Spinal cord (tissue), 10 donors: ENCODE data around the gene KIRREL1. TPM values are rescaled to one million over a fixed set of nuclear protein-coding genes. Genes with fewer than 3 reads are reported as not detected.
A peak's percentile ranks its signal among the peaks of the same experiment; 100 is the strongest.

ENCODE experiments used
- DNase-seq, 6 donors: peaks; one replicate each; pipeline versions ENCODE4 v3.0.0 to v3.0.0-alpha.2; 2013 to 2015; ENCODE audit warnings: low spot score in 6 of 6, low read depth in 4 of 6
- H3K27ac ChIP-seq: one replicate; pipeline ENCODE4 v1.5.1; 2013; ENCODE audit warnings: low read depth, low read length, control low read depth
- H3K27me3 ChIP-seq: one replicate; pipeline ENCODE4 v1.6.1; 2013; ENCODE audit warnings: low read length; ENCODE audit not compliant: control insufficient read depth, insufficient read depth
- H3K36me3 ChIP-seq: one replicate; pipeline ENCODE4 v1.6.1; 2013; ENCODE audit warnings: low read length; ENCODE audit not compliant: control insufficient read depth, insufficient read depth
- H3K4me1 ChIP-seq: one replicate; pipeline ENCODE4 v1.6.1; 2013; ENCODE audit warnings: low read length; ENCODE audit not compliant: control insufficient read depth, insufficient read depth
- H3K4me3 ChIP-seq: one replicate; pipeline ENCODE4 v1.5.1; 2013; ENCODE audit warnings: low read depth, low read length, control low read depth
- H3K9me3 ChIP-seq: one replicate; pipeline ENCODE4 v1.6.1; 2013; ENCODE audit warnings: low read length; ENCODE audit not compliant: control insufficient read depth, insufficient read depth
- WGBS: methylation state at CpG from one replicate; pipeline ENCODE4 v1.1.5; 2013; ENCODE audit warnings: missing lambda C conversion rate; ENCODE audit not compliant: insufficient coverage; 5-methylcytosine and 5-hydroxymethylcytosine counted together
- long read RNA-seq, 4 donors: transcript quantifications; one replicate each; lab custom pipeline, GENCODE V29; 2026
- polyA plus RNA-seq, 2 donors: library from polyadenylated mRNA; unstranded; fragments of 120-200 nt; gene quantifications; one replicate each; pipeline ENCODE4 v1.2.1, GENCODE V29; 2013; ENCODE audit not compliant: insufficient read length in 2 of 2
- total RNA-seq, 2 donors: library from RNA; depleted of rRNA in 1 of 2; stranded (reverse); fragments of 120-200 nt in 1 of 2; fragments of >200 nt in 1 of 2; gene quantifications; one replicate each; pipeline versions ENCODE4 v1.2.3 to v1.2.4, GENCODE V29; 2013 to 2014
- donor health status: healthy.

Gene KIRREL1
- total RNA-seq (10 to 100 TPM; 29.0 to 40.2 TPM), polyA plus RNA-seq (10 to 100 TPM; 21.6 to 29.4 TPM)
- long read RNA-seq, donor 1, partial matches to known transcripts: 12 of 12 reads
- long read RNA-seq, donor 1, other reads (novel, unspliced or antisense): 0 of 12 reads
- long read RNA-seq, donor 2, partial matches to known transcripts: 0 of 1 reads
- long read RNA-seq, donor 2, other reads (novel, unspliced or antisense): 0 of 1 reads
- long read RNA-seq, donor 3: 0 reads
- long read RNA-seq, donor 4, partial matches to known transcripts: 8 of 10 reads
- long read RNA-seq, donor 4, other reads (novel, unspliced or antisense): 0 of 10 reads

DNA sequence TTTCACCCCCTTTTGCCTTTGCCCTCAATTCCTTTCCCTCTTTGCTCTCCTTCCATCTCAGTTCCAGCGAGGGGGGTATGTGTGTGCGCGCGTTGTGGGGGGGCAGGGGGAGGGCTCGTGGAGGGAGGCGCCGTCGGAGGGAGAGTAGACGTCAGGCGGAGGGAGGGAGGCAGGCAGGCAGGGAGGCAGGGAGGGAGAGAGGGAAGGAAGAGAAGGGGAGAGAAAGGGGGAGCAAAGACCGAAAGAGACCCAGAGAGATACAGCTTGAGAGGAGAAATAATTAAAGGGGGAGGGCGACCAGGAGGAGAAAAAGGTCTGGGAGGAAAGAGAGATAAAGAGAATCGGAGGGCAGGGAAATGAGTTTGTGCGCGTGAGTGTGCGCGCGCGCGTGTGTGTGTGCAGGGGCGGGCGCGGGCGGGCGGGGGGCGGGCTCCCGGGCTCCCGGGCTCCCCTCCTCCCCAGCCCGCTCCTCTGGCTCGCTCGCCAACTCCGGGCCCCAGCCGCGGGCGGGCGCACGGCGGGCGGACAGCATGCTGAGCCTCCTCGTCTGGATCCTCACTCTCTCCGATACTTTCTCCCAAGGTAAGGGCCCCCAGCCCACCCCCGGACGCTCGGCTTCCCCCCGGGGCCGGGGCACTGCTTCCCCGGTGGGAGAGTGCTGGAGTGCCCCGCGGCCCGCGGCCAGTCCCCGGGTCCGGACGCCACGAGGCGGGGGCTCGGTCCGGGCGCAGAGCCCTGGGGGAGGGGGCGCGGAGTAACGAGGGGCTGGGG, at the start of gene KIRREL1:
Gene KIRREL1 (plus strand): TSS at position 499 of the 771 bp plus-strand sequence. CDS start 32 bp downstream, at position 531.
- Histone ChIP-seq H3K36me3 (no peaks in the 10 kb centered on the region), H3K4me3 (peak within 1 kb of the TSS; percentile 85), H3K27me3 (no peaks in the 10 kb centered on the region), H3K9me3 (no peaks in the 10 kb centered on the region), H3K27ac (peak within 1 kb of the TSS; percentile 92), H3K4me1 (peaks cover 46% of the 10 kb centered on the region)
- WGBS: 0% methylated on average over 56 of the region's 62 CpGs
- peak in 2 of 6 donors; percentile 90 to 91 for DNase-seq

DNA sequence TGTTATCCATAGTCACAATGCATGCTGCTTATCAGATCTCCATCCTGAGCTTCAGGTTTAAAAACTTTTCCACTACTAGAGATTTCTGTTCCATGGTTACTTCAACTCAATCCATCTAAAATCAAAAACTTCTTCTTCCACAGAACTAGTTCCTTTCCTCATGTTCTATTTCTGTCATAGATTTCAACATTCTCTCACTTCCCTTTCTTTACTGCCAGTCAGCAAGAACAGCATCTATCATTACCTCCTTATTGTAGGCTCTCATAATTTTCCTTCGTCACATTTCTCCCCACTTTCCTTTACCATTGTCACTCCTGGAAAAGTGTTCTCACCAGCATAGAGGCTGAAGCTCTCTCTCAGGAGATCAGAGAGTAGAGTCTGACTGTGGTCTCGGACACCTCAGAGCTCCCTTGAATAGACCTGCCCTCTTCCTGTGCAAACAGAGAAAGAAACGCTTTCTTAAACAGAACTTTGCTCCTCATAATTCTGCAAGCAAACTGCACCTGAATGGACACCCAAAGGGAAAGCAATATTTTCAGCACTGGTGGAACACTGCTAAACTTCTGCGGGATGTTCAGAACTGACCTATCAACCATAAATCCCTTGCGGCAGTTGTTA, 48.7 kb upstream of the KIRREL1 start:
- Histone ChIP-seq H3K9me3 (no peaks in the 10 kb centered on the region), H3K27me3 (no peaks in the 10 kb centered on the region), H3K4me1 (no peaks in the 10 kb centered on the region), H3K27ac (no peak overlapping the region), H3K4me3 (no peak overlapping the region), H3K36me3 (no peaks in the 10 kb centered on the region)
- DNase-seq: no peak
- 65% methylated on average over 2 of the region's 5 CpGs for WGBS

DNA sequence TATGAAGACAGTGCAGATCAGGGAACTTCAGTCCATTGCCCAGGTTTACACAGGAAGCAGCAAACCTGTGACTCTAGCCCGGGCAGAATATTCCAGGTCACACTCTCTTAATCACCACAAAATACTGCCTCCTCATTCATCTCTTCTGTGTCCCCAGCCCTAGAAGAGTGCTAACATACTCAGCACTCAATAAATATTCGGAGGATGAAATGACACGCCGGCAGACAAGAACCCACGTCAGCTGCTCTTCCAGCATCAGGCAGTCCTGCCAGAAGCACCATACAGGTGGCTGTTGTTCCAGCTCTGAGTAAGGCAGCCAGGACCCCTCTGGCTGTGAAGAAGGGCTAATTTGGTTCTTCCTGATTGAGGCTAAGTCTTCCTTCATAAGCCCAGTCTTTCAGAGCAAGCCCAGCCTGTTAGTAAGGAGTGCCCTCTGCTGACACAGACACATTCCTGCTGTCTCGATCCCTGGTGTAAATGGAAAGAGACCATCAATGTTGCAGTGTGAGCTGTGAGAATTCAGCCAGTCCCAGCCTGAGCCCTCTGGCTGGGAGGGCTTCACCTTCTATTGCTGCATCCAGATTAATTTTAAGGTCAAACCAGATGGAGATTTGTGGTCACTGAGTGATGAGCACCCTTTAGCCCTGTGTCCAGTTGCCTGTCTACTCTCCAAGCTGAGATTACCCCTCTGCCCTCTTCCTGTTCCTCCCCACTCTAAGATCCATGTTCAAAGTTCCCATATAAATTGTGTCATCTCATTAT, 45.0 kb upstream of the KIRREL1 start:
- no peaks in the 10 kb centered on the region for H3K4me1 ChIP-seq
- DNase-seq: peak in 3 of 6 donors; percentile 31 to 86 (median 83)
- WGBS: 50% methylated on average over 6 of the region's 6 CpGs
- H3K36me3 ChIP-seq: no peaks in the 10 kb centered on the region
- no peak overlapping the region for H3K4me3 ChIP-seq
- no peaks in the 10 kb centered on the region for H3K27me3 ChIP-seq
- H3K9me3 ChIP-seq: no peaks in the 10 kb centered on the region
- H3K27ac ChIP-seq: no peak overlapping the region

DNA sequence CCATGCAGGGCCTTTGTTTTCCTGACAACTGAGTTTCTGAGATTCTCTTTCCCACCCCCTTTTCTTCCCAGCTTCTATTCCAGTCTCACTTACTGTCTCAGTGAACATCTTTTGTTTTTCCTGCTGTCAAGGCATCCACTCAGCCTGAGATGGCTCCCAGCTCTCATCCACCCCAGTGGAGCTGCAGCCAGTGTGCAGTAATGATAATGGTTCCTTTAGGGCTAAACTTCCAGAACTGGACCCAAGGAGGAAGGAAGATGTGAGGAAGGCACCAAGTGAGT, 44.4 kb upstream of the KIRREL1 start:
- Histone ChIP-seq H3K36me3 (no peaks in the 10 kb centered on the region), H3K27ac (no peak overlapping the region), H3K4me3 (no peak overlapping the region), H3K9me3 (no peaks in the 10 kb centered on the region), H3K4me1 (no peaks in the 10 kb centered on the region), H3K27me3 (no peaks in the 10 kb centered on the region)
- DNase-seq: no peak

DNA sequence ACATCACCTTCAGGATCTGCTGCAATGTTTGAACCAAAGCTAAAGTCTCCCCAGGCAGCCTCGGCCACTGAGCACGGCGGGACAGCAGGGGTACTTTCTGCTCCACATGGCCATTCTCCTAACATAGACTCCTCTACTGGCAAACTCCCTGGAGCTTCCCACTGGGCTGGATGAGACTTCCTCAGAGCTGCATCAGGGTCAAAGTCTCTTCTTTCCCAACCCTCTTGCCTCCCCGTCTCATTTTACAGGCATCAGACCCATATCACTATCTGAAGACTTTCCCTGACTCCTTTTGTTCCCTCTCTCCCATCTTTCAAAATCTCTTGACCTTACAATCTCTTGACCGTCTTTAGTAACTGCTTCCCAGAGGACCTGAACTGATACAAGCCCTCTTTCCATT, 42.2 kb upstream of the KIRREL1 start:
- no peak for DNase-seq
- no peaks in the 10 kb centered on the region for H3K36me3 ChIP-seq
- H3K9me3 ChIP-seq: no peaks in the 10 kb centered on the region
- H3K4me3 ChIP-seq: no peak overlapping the region
- H3K27ac ChIP-seq: no peak overlapping the region
- no peaks in the 10 kb centered on the region for H3K4me1 ChIP-seq
- H3K27me3 ChIP-seq: no peaks in the 10 kb centered on the region
- 80% methylated on average over 5 of the region's 5 CpGs for WGBS

DNA sequence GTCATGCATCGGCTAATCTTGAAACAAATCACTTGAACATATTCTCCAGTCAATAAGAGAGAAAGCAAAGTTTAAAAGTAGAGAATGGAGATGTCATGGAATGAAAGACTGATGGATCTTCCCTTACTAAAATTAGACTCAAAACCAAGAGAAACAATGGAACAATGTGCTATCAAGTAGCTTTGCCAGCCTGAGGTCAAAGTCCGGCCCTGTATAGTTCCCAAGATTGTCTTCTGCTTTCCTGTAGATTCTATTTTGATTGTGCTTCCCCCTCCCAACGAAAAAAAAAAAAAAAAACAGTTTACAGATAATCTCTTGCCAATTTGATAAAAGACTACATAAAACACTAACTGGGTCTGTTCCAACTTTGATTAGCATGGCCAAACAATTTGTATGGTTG, 40.8 kb upstream of the KIRREL1 start:
- 0% methylated on average over 1 of the region's 3 CpGs for WGBS
- no peaks in the 10 kb centered on the region for H3K9me3 ChIP-seq

DNA sequence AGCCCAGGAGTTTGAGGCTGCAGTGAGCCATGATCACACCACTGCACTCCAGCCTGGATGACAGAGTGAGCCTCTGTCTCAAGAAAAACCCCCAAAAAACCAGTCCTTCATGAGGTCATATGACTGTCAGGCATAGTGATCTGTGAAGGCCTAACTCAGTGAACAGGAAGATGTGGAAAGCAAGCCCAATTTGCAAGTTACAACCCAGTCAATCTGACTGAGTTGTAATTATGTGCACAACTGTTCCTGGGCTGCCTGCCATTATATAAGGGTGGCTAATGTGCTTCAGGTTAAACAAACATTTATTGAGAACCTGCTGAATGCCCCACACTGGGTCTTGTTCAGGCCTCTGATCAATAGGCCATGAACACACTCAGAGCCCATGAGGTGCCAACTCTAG, 38.2 kb upstream of the KIRREL1 start:
- Histone ChIP-seq H3K36me3 (no peaks in the 10 kb centered on the region), H3K4me3 (no peak overlapping the region), H3K27ac (no peak overlapping the region), H3K4me1 (no peaks in the 10 kb centered on the region), H3K27me3 (no peaks in the 10 kb centered on the region), H3K9me3 (no peaks in the 10 kb centered on the region)
- no peak for DNase-seq

More for the DNA sequence above, 40.8 kb upstream of the KIRREL1 start:
- Histone ChIP-seq H3K27me3 (no peaks in the 10 kb centered on the region), H3K36me3 (no peaks in the 10 kb centered on the region), H3K4me3 (no peak overlapping the region), H3K4me1 (no peaks in the 10 kb centered on the region), H3K27ac (no peak overlapping the region)
- no peak for DNase-seq

DNA sequence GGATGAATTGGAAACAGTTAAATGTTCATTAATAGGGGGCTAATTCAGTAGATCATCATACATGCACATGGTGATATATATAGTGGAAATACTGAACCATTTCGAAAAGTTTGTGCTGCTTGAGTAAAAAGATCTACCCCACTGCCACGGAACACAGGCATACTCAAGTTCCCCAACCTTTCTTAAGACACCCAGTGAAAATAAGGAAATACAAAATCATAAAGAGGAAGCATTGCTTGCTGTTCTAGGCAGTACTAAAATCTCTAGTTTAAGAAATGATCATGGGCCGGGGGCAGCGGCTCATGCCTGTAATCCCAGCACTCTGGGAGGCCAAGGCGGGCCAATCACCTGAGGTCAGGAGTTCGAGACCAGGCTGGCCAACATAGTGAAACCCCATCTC, 37.6 kb upstream of the KIRREL1 start:
- no peak overlapping the region for H3K4me3 ChIP-seq
- H3K9me3 ChIP-seq: no peaks in the 10 kb centered on the region
- DNase-seq: no peak
- H3K27ac ChIP-seq: no peak overlapping the region
- H3K27me3 ChIP-seq: no peaks in the 10 kb centered on the region
- H3K36me3 ChIP-seq: no peaks in the 10 kb centered on the region
- no peaks in the 10 kb centered on the region for H3K4me1 ChIP-seq
- WGBS: 100% methylated on average over 2 of the region's 6 CpGs

DNA sequence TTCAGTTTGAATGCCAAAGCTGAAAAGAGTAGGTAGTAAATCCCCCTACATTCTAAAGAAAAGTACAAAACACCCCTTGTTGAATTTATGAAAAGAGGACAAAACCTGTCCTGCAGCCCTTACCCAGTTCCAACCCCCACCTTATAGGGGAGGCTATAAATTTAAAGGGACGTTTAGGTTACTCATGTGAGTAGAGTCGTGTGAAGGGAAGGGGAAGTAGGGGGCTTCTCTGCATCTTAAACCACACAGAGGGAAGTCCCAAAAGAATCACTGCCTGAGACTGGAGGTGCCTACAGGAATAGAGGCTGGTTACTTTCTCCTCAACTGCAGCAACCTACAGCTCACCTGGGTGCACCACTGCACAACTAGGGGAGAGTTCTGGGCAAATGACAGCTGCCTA, 36.7 kb upstream of the KIRREL1 start:
- Histone ChIP-seq H3K36me3 (no peaks in the 10 kb centered on the region), H3K4me3 (no peak overlapping the region), H3K4me1 (no peaks in the 10 kb centered on the region), H3K9me3 (no peaks in the 10 kb centered on the region), H3K27me3 (no peaks in the 10 kb centered on the region), H3K27ac (no peak overlapping the region)
- no peak for DNase-seq
- 20% methylated on average over 1 of the region's 2 CpGs for WGBS
